Measurements from ENCODE around the gene GPER1. TPM values are rescaled to one million over a fixed set of nuclear protein-coding genes. Genes with fewer than 3 reads are reported as not detected.

The GPER1 gene
- total and polyA plus RNA-seq, 2 experiments from 2014 or later, result 0.89 TPM; not detected in 1

GRCh38 chr7:1056785-1057410, 31.0 kb upstream of the GPER1 start:
- Histone ChIP-seq H3K79me2 (replicated peaks; ENCODE audit: insufficient read depth) (no peaks in the 10 kb centered on the region; the same call in 1 of the 2 replicates), H3K27me3 (ENCODE audit: insufficient read depth) (no peaks in the 10 kb centered on the region), H3K36me3 (ENCODE audit: insufficient read depth) (no peaks in the 10 kb centered on the region), H4K20me1 (replicated peaks; ENCODE audit: insufficient read depth) (peaks cover 9% of the 10 kb centered on the region; the same call in 1 of the 2 replicates), H3F3A (replicated peaks; ENCODE audit: low read depth) (0 out of 2 replicates have a peak, but pooled peaks cover 8% of the 10 kb centered on the region), H3K4me2 (no peak overlapping the region), H3K9me2 (ENCODE audit: insufficient read depth) (no peaks in the 10 kb centered on the region), H3K27ac (ENCODE audit: low read depth) (no peak overlapping the region), H2AFZ (no peak overlapping the region), H3K4me1 (ENCODE audit: insufficient read depth) (peaks cover 17% of the 10 kb centered on the region; the same call in 1 of the 2 replicates), H3K4me3 (no peak overlapping the region)
- H3K36me3 Mint-ChIP-seq (ENCODE audit: low read depth), result peaks cover 4% of the 10 kb centered on the region; the same call in 1 of the 3 replicates
- H3K27me3 Mint-ChIP-seq (ENCODE audit: insufficient read depth, low read depth, poor library complexity), result peaks cover 6% of the 10 kb centered on the region
- no peaks in the 10 kb centered on the region for H3K9me3 Mint-ChIP-seq
- TF ChIP-seq, protein P1, sequence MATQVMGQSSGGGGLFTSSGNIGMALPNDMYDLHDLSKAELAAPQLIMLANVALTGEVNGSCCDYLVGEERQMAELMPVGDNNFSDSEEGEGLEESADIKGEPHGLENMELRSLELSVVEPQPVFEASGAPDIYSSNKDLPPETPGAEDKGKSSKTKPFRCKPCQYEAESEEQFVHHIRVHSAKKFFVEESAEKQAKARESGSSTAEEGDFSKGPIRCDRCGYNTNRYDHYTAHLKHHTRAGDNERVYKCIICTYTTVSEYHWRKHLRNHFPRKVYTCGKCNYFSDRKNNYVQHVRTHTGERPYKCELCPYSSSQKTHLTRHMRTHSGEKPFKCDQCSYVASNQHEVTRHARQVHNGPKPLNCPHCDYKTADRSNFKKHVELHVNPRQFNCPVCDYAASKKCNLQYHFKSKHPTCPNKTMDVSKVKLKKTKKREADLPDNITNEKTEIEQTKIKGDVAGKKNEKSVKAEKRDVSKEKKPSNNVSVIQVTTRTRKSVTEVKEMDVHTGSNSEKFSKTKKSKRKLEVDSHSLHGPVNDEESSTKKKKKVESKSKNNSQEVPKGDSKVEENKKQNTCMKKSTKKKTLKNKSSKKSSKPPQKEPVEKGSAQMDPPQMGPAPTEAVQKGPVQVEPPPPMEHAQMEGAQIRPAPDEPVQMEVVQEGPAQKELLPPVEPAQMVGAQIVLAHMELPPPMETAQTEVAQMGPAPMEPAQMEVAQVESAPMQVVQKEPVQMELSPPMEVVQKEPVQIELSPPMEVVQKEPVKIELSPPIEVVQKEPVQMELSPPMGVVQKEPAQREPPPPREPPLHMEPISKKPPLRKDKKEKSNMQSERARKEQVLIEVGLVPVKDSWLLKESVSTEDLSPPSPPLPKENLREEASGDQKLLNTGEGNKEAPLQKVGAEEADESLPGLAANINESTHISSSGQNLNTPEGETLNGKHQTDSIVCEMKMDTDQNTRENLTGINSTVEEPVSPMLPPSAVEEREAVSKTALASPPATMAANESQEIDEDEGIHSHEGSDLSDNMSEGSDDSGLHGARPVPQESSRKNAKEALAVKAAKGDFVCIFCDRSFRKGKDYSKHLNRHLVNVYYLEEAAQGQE (IDR thresholded peaks at IDR 0.05; ENCODE audit: unreplicated experiment), result no peak
- no peak for TF ChIP-seq CTCF (conservative IDR thresholded peaks at IDR 0.05; ENCODE audit: low read depth in 2 of 2)
- ATAC-seq (no peak), DNase-seq (ENCODE audit: low spot score) (no peak)
- no peak overlapping the region for H3K4me3 Mint-ChIP-seq
- H3K4me1 Mint-ChIP-seq, result peaks cover 45% of the 10 kb centered on the region
- no peak overlapping the region for H3K27ac Mint-ChIP-seq

GRCh38 chr7:1057416-1058291, 30.3 kb upstream of the GPER1 start:
- Histone ChIP-seq H3K79me2 (replicated peaks; ENCODE audit: insufficient read depth) (0 out of 2 replicates have a peak, but pooled peaks cover 7% of the 10 kb centered on the region), H3K4me1 (ENCODE audit: insufficient read depth) (peaks cover 17% of the 10 kb centered on the region; the same call in 1 of the 2 replicates), H4K20me1 (replicated peaks; ENCODE audit: insufficient read depth) (peaks cover 9% of the 10 kb centered on the region; the same call in 1 of the 2 replicates), H3K9me2 (ENCODE audit: insufficient read depth) (no peaks in the 10 kb centered on the region), H3K4me3 (no peak overlapping the region), H3K4me2 (no peak overlapping the region), H3F3A (replicated peaks; ENCODE audit: low read depth) (0 out of 2 replicates have a peak, but pooled peaks cover 8% of the 10 kb centered on the region), H3K27ac (ENCODE audit: low read depth) (no peak overlapping the region), H3K27me3 (ENCODE audit: insufficient read depth) (no peaks in the 10 kb centered on the region), H3K36me3 (ENCODE audit: insufficient read depth) (no peaks in the 10 kb centered on the region), H2AFZ (no peak overlapping the region)
- TF ChIP-seq, protein P1 (IDR thresholded peaks at IDR 0.05; ENCODE audit: unreplicated experiment), result no peak
- TF ChIP-seq CREB1 (CRISPR knock-in tag; IDR thresholded peaks at IDR 0.05; ENCODE audit: low read depth) (no peak), ZNF114 (CRISPR knock-in tag; IDR thresholded peaks at IDR 0.05) (no peak), JUNB (IDR thresholded peaks at IDR 0.05; ENCODE audit: unreplicated experiment) (no peak), EZH2phosphoT487 (IDR thresholded peaks at IDR 0.05; ENCODE audit: unreplicated experiment) (no peak), ZNF331 (CRISPR knock-in tag; IDR thresholded peaks at IDR 0.05; ENCODE audit: low read depth) (no peak), EZH2 (IDR thresholded peaks at IDR 0.05; ENCODE audit: low read depth, unreplicated experiment) (no peak), CTCF (conservative IDR thresholded peaks at IDR 0.05; ENCODE audit: low read depth in 2 of 2) (no peak), NANOG (IDR thresholded peaks at IDR 0.05; ENCODE audit: borderline replicate concordance) (no peak)
- DNase-seq (ENCODE audit: low spot score), result no peak
- H3K9me3 Mint-ChIP-seq, result no peaks in the 10 kb centered on the region
- no peak for ATAC-seq
- H3K27me3 Mint-ChIP-seq (ENCODE audit: insufficient read depth, low read depth, poor library complexity), result peaks cover 6% of the 10 kb centered on the region
- peaks cover 39% of the 10 kb centered on the region for H3K4me1 Mint-ChIP-seq
- H3K36me3 Mint-ChIP-seq (ENCODE audit: low read depth), result peaks cover 4% of the 10 kb centered on the region; the same call in 1 of the 3 replicates
- no peak overlapping the region for H3K4me3 Mint-ChIP-seq
- no peak overlapping the region for H3K27ac Mint-ChIP-seq
